WI38 (cell line): Measurements from ENCODE around the gene ERN1.

ENCODE experiments used
- H3K4me3 ChIP-seq: 2 replicates; pipeline ENCODE4 v1.5.1; 2011; ENCODE audit warnings: low read depth, mild to moderate bottlenecking, control low read depth, low read length
- CTCF ChIP-seq: IDR thresholded peaks from 2 replicates; pipeline ENCODE4 v1.5.1; 2012; ENCODE audit warnings: low read depth, mild to moderate bottlenecking, control low read depth, low read length

The ERN1 gene

DNA sequence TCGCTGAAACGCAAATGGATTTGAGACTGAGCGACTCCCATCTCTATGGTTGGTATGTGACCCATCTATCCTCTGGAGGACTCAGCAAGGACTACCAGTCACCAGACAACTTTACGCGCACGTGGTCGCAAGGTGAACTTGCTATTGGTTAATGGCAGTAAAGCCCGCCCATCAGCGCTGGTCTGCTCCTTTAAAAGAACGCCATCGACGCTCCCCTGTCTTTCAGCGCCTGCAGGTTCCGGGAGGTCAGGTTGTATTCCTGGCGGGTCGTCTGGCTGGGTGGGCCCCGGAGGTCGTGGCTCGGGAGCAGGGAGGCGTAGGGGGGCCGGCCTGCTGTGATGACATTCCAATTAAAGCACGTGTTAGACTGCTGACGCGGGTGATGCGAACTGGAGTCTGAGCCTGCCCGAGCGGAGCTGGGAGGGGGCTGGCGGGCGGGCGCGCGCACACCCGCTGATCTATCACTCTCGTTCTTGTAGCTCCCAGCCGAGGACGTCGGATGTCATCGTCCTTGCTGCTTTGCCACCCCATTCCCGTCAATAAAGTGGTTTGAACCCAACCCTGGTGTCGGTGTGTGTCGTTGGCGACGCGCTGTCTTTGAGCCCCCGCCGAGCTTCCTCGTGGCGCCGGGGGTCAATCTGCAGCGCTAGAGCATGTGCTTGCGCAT lies 15.9 kb upstream of the ERN1 start:
- TF ChIP-seq CTCF = no peak
- peak overlapping the region; percentile 87 for H3K4me3 ChIP-seq

- TF ChIP-seq CTCF = no peak
- H3K4me3 ChIP-seq = peak overlapping the region; percentile 87
Measured at GRCh38 chr17:64145375-64145750, 15.4 kb upstream of the ERN1 start.

GRCh38 chr17:64139542-64139941 lies 9.6 kb upstream of the ERN1 start:
- no peak for TF ChIP-seq CTCF
- no peak overlapping the region for H3K4me3 ChIP-seq

DNA sequence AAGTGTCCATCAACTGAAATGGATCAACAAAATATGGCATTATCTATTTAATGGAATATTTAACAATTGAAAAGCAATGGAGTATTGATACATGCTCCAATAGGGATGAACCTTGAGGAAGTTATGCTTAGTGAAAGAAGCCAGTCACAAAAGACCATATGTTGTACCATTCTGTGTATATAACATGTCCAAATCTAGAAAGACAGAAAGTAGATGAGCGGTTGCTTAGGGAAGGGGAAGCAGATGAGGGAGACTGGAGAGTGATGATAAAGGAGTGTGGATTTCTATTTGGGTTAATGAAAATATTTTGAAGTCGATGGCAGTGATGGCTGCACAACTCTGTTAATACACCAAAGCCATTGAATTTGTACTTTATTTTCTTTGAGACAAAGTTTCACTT lies 8.5 kb upstream of the ERN1 start:
- no peak overlapping the region for H3K4me3 ChIP-seq
- no peak for TF ChIP-seq CTCF

DNA sequence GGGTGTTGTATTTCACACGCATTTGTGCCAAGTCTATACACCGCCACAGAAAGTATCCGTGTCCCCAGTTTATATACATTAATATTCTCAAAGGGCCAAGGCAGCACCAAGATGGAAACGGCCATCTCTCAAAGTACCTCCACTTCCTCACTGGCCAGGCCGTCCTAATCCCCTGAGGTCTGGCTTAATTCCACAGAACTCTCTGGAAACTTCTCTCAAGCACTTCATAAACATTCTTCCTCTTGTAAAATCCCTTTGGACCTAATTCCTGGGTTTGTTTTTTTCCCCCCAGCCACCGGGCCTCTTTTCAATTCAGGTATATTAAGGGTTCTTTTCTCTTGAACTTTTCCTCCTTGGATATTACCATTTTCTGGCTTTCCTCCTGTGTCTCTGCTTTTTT lies 5.1 kb upstream of the ERN1 start:
- no peak for TF ChIP-seq CTCF

GRCh38 chr17:64134216-64134970 lies 4.4 kb upstream of the ERN1 start:
- H3K4me3 ChIP-seq = no peak overlapping the region
- TF ChIP-seq CTCF = no peak

More for the DNA sequence above, 5.1 kb upstream of the ERN1 start:
- H3K4me3 ChIP-seq = no peak overlapping the region

- H3K4me3 ChIP-seq = no peak overlapping the region
- TF ChIP-seq CTCF = peak; percentile 19; the same call in 1 of the 2 replicates
Measured at GRCh38 chr17:64133546-64134215, 3.7 kb upstream of the ERN1 start.
